Measurements from ENCODE around the gene ARHGEF39.

Gene ARHGEF39

GRCh38 chr9:35618854-35619799 is 45.9 kb downstream of the ARHGEF39 start:
- H3K4me2 ChIP-seq (ENCODE audit: low read depth, low read length) = no peak overlapping the region
- no peak overlapping the region for H3K27ac ChIP-seq (ENCODE audit: low read length)
- H3K9ac ChIP-seq (ENCODE audit: low read length) = no peak overlapping the region
- H3K79me2 ChIP-seq (ENCODE audit: low read length) = no peaks in the 10 kb centered on the region
- DNase-seq = no peak
- no peaks in the 10 kb centered on the region for H3K4me1 ChIP-seq (ENCODE audit: low read length)
- H3K36me3 ChIP-seq (replicated peaks; ENCODE audit: insufficient read depth, low read length) = no peaks in the 10 kb centered on the region
- no peak overlapping the region for H3K4me3 ChIP-seq (ENCODE audit: low read length)
- H4K20me1 ChIP-seq (ENCODE audit: insufficient read depth, low read length) = no peaks in the 10 kb centered on the region
- H2AFZ ChIP-seq (ENCODE audit: low read length) = no peak overlapping the region
- 0 out of 2 replicates have a peak, but pooled peaks cover 7% of the 10 kb centered on the region for H3K27me3 ChIP-seq (replicated peaks; ENCODE audit: insufficient read depth, low read length)
- H3K9me3 ChIP-seq (replicated peaks; ENCODE audit: insufficient read depth, low read length) = no peaks in the 10 kb centered on the region
- no peaks in the 10 kb centered on the region for H3F3A ChIP-seq (ENCODE audit: insufficient read depth, low read length)
- no peaks in the 10 kb centered on the region for H3K9me2 ChIP-seq (replicated peaks; ENCODE audit: insufficient read depth, low read length)
- no peak for TF ChIP-seq EZH2phosphoT487 (IDR thresholded peaks at IDR 0.05; ENCODE audit: low read length)
- TF ChIP-seq EZH2 (optimal IDR thresholded peaks at IDR 0.05; ENCODE audit: low read depth, low read length) = no peak
- TF ChIP-seq, protein P1, sequence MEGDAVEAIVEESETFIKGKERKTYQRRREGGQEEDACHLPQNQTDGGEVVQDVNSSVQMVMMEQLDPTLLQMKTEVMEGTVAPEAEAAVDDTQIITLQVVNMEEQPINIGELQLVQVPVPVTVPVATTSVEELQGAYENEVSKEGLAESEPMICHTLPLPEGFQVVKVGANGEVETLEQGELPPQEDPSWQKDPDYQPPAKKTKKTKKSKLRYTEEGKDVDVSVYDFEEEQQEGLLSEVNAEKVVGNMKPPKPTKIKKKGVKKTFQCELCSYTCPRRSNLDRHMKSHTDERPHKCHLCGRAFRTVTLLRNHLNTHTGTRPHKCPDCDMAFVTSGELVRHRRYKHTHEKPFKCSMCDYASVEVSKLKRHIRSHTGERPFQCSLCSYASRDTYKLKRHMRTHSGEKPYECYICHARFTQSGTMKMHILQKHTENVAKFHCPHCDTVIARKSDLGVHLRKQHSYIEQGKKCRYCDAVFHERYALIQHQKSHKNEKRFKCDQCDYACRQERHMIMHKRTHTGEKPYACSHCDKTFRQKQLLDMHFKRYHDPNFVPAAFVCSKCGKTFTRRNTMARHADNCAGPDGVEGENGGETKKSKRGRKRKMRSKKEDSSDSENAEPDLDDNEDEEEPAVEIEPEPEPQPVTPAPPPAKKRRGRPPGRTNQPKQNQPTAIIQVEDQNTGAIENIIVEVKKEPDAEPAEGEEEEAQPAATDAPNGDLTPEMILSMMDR (IDR thresholded peaks at IDR 0.05; ENCODE audit: low read length) = no peak

DNA sequence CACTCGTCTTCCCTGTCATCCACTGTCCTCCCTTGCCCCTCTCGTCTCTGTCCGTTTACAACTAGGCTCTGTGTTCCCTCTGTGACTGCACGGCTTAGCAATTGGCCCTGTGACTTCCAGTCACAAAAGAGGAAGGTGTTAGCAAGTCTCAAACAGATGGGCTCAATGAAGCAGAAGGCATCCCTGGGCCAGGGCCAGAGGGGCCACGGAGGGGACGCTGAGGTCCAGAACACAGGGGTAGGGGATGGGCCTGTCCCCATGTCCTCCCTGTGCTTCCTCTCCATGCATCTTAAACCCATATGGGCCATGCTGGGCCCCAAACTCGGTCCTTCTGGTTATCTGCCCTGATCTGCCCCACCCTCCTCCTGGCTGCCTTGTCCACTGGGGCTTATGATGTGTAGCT is 46.7 kb downstream of the ARHGEF39 start, which contains the start of gene CD72:
Gene CD72, minus strand, starts transcription at position 89 of the 403 bp plus-strand sequence. CDS start 110 bp downstream, outside the sequence.
- TF ChIP-seq EZH2 (optimal IDR thresholded peaks at IDR 0.05; ENCODE audit: low read depth, low read length) (no peak), EZH2phosphoT487 (IDR thresholded peaks at IDR 0.05; ENCODE audit: low read length) (no peak)
- TF ChIP-seq, protein P1 (IDR thresholded peaks at IDR 0.05; ENCODE audit: low read length) = no peak
- peak within 1 kb of the TSS; percentile 31; the same call in 1 of the 2 replicates for H3K9ac ChIP-seq (ENCODE audit: low read length)
- H3K36me3 ChIP-seq (replicated peaks; ENCODE audit: insufficient read depth, low read length) = no peaks in the 10 kb centered on the region
- peak within 1 kb of the TSS; percentile 74 for H2AFZ ChIP-seq (ENCODE audit: low read length)
- no peak within 1 kb of the TSS for H3K27ac ChIP-seq (ENCODE audit: low read length)
- peak within 1 kb of the TSS; percentile 48 for H3K4me3 ChIP-seq (ENCODE audit: low read length)
- H3K4me1 ChIP-seq (ENCODE audit: low read length) = no peaks in the 10 kb centered on the region
- no peaks in the 10 kb centered on the region for H4K20me1 ChIP-seq (ENCODE audit: insufficient read depth, low read length)
- no peaks in the 10 kb centered on the region for H3K9me3 ChIP-seq (replicated peaks; ENCODE audit: insufficient read depth, low read length)
- H3K27me3 ChIP-seq (replicated peaks; ENCODE audit: insufficient read depth, low read length) = 0 out of 2 replicates have a peak, but pooled peaks cover 7% of the 10 kb centered on the region
- peak within 1 kb of the TSS; percentile 73 for H3K4me2 ChIP-seq (ENCODE audit: low read depth, low read length)
- DNase-seq = no peak
- no peaks in the 10 kb centered on the region for H3K9me2 ChIP-seq (replicated peaks; ENCODE audit: insufficient read depth, low read length)
- no peaks in the 10 kb centered on the region for H3K79me2 ChIP-seq (ENCODE audit: low read length)
- no peaks in the 10 kb centered on the region for H3F3A ChIP-seq (ENCODE audit: insufficient read depth, low read length)

GRCh38 chr9:35617548-35617947 is 47.4 kb downstream of the ARHGEF39 start:
- no peaks in the 10 kb centered on the region for H4K20me1 ChIP-seq (ENCODE audit: insufficient read depth, low read length)
- no peaks in the 10 kb centered on the region for H3K4me1 ChIP-seq (ENCODE audit: low read length)
- TF ChIP-seq EZH2 (optimal IDR thresholded peaks at IDR 0.05; ENCODE audit: low read depth, low read length) (no peak), EZH2phosphoT487 (IDR thresholded peaks at IDR 0.05; ENCODE audit: low read length) (no peak)
- TF ChIP-seq, protein P1 (IDR thresholded peaks at IDR 0.05; ENCODE audit: low read length) = no peak
- H3K4me2 ChIP-seq (ENCODE audit: low read depth, low read length) = peak overlapping the region; percentile 73
- DNase-seq = no peak
- peak overlapping the region; percentile 74 for H2AFZ ChIP-seq (ENCODE audit: low read length)
- no peak overlapping the region for H3K27ac ChIP-seq (ENCODE audit: low read length)
- H3K36me3 ChIP-seq (replicated peaks; ENCODE audit: insufficient read depth, low read length) = no peaks in the 10 kb centered on the region
- no peaks in the 10 kb centered on the region for H3K9me3 ChIP-seq (replicated peaks; ENCODE audit: insufficient read depth, low read length)
- peak overlapping the region; percentile 48; the same call in 1 of the 2 replicates for H3K4me3 ChIP-seq (ENCODE audit: low read length)
- no peaks in the 10 kb centered on the region for H3K79me2 ChIP-seq (ENCODE audit: low read length)
- H3K9me2 ChIP-seq (replicated peaks; ENCODE audit: insufficient read depth, low read length) = no peaks in the 10 kb centered on the region
- H3K9ac ChIP-seq (ENCODE audit: low read length) = peak overlapping the region; percentile 31; the same call in 1 of the 2 replicates
- H3K27me3 ChIP-seq (replicated peaks; ENCODE audit: insufficient read depth, low read length) = 0 out of 2 replicates have a peak, but pooled peaks cover 7% of the 10 kb centered on the region
- no peaks in the 10 kb centered on the region for H3F3A ChIP-seq (ENCODE audit: insufficient read depth, low read length)

Data from MM.1S (cell line).